GM18519 (cell line): ENCODE results near the gene ZIM2.

Experiments used
- ATAC-seq: cut with Tn5 transposase; IDR thresholded peaks from one replicate; pipeline ENCODE4 v1.9.1; 2021; ENCODE audit warnings: mild to moderate bottlenecking, moderate library complexity; ENCODE audit not compliant: unreplicated experiment, low FRiP score

ZIM2 gene

DNA sequence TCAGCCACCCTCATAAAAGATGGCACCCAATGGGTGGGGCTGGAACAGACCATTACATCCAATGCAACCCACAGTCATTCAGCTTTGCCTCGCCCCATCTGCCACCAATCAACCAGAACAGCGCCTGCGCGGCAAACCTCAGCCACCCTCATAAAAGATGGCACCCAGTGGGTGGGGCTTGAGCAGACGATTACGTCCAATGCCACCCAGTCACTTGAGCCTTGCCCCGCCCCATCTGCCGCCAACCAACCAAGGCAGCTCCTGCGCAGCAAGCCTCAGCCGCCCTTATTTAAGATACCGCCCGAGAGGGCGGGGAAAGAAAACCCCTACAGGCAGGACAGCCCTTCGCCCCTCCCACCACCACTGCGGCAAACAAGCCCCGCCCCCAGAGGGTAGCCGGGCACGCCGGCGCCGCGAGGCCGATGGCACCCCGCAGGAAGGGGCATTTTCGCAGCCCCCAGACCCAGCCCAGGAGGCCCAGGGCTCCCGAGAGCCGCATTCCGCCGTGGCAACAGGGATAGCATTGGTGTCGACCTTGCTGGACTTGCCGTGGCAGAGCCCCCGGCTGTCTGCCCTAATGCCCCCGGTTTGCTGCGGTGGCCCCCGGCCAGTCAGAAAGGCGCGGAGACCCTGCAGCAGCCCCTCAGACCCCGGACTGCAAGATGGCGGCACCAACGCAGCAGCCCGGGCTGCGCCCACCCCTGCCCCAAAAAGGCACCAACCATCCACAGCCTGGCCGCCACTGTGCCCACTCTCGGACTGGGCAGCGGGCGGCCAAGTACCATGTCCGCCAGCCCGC is 675 bp downstream of the ZIM2 start:
- no peak for ATAC-seq

DNA sequence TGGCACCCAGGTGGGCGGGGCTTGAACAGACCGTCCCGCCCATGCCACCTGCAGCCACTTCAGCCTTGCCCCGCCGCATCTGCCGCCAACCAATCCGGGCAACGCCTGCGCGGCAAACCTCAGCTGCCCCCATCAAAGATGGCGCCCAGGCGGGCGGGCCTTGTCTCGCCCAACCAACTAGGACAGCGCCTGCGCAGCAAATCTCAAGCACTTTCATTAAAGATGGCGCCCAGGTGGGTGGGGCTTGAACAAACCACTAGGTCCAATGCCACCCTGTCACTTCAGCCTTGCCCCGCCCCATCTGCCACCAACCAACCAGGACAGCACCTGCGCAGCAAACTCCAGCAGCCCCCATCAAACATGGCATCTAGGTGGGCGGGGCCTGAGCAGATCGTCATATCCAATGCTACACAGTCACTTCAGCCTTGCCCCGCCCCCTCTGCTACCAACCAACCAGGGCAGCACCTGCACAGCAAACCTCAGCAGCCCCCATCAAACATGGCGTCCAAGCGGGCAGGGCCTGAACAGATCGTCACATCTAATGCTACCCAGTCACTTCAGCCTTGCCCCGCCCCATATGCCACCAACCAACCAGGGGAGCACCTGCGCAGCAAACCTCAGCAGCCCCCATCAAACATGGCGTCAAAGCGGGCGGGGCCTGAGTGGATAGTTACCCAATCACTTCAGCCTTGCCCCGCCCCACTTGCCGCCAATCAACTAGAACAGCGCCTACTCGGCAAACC is 1.4 kb downstream of the ZIM2 start:
- ATAC-seq: no peak

DNA sequence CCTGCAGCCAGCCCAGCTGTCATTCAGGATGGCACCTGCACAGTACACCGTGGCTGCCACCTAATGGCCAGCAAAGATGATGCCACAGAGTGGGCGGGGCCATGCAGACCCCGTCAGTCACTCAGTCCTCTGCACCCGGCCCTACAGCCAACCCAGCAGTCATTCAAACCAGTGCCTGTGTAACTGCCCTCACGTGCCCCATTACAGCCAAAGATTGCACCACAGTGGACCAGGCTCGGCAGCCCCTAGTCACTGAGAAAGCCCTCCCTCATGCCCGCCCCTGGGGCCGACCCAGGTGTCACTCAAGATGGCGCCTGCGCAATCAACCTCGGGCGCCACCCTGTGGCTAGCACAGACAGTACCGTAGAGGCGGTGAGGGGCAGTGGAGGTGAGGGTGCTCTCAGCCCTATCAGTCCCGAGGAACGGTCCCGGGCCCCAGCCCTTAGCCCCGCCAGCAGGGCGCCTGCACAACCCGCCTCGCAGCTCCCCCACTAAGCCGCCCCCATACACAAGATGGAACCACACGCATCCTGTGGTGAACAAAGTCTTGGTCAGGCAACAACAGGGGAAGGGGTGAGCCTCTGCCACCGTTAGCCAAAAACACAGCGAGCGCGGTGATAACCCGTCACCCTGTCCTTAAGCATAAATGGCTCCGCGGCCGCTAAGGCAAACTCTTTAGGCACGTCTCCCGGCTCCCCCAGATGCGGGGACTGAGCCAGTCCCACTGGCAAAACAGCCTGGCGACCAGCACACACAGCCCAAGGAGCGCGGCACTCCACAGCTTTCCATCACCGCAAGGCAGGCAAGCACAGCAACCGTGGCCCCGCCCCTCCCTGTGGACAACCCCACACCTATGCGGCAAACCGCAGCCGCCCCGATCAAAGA is 2.3 kb downstream of the ZIM2 start:
- no peak for ATAC-seq

DNA sequence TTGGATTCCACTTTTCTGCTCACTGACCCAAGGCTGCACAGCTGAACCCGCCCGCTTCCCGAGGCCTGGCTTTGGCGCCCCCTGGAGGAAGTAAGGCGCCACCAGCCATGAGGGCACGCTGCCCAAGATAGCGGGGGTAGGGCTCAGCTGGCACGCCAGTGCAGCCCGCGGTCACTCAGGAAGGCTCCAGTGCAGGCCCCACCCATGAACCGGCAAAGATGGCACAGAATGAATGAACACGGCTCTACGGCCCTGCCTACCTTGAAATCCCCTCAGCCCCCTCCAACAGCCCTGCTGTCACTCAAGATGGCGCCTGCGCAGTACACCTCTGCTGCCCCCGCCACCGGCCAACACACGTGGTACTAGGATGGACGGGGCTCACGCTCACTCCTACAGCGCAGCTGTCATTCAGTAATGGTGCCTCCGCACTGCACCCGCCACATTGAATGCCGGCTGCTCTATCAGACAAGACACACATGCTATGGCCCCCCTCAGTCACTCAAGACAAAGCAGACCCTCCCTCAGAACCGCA is 3.0 kb downstream of the ZIM2 start:
- no peak for ATAC-seq

DNA sequence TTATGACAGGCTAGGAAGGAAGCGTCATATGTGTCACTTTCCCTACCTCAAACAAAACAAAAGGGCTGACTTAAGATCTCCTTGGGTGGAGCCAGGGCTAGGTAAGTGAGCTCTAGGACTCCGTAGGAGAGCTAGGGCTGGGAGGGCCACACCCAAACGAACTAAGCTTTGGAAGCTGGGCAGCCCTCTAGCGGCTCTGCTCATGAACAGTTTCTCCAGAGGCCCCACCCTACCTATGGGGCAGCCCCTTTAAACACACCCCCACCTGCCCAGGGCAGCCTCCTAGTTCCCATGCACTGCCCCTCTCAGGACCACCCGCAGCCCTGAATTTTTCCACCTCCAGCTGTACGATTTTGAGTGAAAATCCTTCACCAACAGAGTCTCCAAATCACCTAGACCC is 3.5 kb downstream of the ZIM2 start:
- no peak for ATAC-seq

DNA sequence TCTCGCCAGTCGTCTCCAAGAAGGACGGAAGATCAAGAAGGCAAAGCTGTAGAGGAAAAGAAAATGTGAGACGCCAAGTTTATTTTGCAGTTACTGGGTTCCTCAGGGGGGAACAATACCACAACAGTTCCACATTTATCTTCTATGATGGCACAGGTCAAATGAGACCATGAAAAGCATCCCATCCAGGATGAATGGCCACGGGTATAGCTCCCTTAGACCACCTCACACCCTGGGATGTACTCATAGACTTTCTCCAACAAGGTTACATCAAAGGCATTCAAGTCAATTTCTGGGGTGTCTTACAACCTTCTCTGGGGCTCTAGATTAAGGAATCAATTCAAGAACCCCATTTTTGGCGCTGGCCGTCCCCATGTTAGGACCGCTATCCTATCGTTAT is 4.5 kb downstream of the ZIM2 start:
- no peak for ATAC-seq

DNA sequence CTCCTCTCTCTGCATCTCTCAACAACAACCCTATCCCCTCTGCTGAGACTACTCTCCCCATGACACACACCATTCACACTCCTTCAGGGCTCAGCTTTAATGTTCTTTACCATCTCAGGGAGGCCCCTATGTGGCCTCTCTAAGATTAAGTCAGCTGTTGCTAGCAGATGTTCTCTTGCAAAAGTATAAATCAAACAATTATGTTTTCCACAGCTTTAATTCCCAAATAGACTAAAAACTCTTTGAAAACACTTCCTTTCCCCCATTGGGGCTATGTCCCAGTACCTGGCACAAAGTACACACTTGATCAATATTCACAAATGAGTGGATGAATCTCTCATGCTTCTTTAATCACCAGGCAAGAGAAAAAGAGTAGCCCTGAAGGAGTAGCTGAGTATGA is 5.1 kb downstream of the ZIM2 start:
- ATAC-seq: no peak

DNA sequence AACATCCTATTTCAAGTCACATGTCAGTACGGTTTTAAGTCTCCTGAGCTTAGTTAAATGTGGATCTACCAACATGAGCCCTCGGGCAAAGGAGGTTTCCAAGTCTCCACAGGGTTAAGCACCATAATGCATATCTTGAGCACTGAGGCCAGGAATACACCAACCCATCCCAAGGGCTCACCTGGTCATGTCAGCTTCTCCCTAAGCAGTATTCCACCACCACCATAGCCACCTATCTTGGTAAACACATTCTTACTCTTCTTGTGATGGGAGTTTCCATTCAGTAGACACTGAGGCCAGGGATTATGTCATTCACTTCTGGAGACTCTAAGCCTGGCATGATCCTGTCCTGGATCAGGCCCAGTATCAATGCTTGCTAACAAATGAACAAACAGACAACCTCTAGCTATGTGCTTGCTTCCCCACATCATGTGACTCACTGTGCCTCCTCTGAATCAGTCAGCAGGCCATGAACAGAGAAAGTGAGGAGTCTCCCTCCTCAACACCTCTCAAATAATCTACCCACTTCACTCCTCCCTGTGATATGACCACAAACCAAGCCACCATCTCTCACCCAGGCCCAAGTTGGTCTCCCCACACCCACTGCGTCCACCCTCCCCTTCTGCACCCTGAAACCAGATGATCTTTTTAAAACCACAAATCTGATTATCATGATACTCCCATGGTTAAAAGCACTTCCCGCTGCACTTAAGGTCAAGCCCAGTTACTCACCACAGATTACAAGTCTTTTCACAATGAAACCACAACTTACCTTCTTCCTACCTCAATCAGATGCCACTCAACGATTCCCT is 5.8 kb downstream of the ZIM2 start:
- ATAC-seq: no peak

DNA sequence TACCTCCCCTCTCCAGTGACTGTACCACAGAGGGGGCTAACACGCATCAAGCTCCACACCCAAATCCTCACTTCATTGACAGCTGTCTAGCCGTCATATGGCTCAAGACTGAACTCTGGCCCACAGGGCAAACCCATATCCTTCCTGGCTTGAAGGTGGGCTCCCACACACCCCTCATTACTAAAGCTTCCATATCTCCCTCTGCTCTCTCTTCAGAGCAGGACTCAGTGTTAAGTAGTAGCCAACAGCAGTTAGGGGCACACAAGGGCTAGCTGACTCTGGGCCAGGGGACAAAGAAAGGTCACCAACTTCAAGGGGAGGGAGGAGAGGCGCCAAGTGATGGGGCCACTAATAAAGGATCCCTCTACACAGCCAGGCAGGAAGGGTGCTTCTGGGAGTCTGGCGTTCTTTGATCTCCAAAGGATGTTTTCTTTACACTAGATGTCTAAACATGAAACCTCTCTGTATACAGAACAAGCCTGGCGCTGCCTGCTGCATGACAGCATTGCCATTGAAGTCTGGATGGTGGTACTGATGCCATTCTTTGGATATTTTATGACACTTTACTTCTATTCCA is 8.1 kb downstream of the ZIM2 start:
- no peak for ATAC-seq

DNA sequence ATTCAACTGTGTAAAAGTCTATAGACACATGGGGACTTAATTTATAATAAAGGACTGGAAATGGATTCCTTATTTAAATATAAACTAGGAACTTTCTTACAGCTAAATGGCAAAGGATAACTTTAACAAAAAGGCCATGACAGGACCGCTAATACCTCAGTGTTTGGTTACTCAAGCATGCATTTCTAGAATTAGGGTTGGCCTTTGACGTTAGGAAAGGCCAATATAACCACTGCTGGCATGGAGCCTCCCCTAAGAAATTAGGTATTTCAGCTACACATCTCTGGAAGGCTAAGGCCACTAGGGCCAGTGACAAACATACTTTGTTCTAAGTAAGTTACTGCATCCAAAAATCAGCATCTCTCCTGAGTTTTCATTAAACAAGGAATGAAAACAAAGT is 9.3 kb downstream of the ZIM2 start:
- no peak for ATAC-seq

DNA sequence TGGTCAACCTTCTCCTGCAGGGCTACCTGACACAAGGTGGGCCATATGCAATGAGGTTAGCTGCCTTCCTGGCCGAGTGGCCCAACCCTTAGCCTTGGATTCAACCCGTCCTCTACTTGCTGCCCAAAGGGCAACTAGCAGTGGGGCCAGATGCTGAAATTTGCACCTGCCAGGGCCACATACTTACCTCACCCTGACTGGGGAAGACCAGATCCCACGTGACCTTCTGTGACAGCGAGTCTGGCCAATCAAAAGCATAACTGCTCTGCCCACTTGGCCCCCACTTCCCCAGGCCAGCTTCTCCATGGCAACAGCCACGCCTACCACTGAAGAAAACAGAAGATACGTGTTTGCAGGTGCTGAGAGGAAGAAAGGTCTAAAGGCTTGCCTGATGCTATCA is 10.9 kb downstream of the ZIM2 start:
- ATAC-seq: no peak

DNA sequence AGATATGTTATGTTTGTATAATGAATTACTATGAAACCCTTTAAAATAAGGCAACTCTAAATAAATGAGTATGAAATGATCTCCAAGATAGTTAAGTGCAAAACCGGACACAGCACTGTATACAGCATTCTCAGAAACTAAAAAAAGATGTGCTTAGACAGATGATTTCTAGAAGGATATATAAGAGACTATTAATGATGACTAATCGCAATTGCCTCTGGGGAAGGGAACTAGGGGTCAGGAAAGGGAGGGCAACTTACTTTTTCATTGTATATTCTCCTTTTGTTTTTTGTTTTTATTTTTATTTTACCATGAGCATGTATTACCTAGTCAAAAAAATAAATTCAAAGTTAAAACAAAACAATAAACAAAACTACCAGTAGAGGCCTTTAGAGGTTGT is 12.8 kb downstream of the ZIM2 start:
- no peak for ATAC-seq

DNA sequence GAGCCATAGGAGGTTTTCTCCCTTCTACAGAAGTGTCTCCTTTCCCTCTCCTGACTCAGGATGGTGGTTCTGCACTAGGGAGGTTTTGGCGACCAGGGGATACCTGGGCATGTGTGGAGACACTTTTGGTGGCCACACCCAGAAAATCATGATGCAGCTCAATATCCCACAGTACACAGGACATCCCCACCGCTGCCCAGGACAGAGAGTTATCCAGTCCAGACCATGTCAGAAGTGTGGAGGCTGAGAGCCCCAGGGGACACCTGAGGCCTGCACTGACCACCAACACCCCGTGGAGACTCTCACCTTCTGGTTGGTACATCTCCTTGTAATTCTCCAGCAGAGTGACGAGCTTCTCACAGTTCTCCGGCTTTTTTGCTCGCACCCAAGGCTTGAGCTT is 16.6 kb downstream of the ZIM2 start:
- ATAC-seq: no peak

DNA sequence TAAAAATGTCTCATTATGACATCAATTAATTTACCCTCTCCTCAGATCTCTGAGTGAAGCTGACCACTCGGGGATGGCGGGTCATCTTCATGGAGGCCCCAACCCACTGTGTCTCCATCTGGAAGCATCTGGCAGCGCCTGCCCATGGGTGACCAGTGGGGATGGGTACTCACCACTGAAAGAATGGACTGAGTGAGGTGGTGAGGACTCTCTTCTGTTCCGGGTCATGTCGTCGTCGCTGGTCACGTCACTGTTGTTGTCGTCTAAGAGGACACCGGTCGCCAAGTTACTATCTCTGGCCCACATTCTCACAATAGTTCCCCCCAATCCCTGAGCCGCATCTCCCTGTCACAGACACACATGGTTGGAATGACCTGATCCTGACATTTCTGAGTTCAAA is 17.1 kb downstream of the ZIM2 start:
- no peak for ATAC-seq

DNA sequence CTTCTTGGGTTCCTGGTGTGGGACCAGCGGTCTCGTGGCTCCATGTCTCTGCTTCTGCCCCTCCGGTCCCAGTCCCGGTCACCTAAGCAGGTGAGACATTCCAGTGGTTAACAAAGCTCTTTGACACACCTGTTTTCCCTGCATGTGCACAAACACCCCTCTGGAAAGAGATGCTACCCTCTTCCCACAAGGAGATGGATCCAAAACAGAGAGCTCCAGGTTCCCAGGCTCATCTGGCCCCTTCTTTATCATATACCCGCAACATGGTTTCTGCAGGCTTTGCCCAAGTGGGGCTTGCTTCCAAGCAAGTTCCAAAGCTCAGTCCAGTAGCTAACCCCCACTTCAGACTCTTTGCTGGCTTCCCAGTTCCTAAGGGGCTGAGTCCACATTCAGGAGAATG is 17.8 kb downstream of the ZIM2 start:
- no peak for ATAC-seq

DNA sequence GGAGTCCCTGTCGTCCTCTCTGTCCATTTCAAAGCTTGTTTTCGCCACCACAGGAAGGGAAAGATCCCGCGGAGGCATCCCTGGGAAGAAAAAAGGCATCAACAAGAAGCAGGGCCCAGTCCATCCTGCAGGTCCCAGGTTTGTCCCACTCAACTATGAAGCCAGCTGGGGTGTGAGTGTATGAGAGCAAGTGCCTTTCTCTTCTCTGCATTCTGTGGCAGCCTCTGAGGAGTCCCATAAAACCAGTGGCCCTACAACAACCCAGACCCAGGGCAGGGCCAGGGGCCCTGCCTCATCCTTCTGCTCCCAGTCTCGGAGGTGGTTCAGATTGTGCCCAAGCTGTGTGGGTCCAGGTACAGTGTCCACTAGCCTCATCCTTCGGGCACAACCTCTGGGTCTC is 18.9 kb downstream of the ZIM2 start:
- ATAC-seq: no peak

DNA sequence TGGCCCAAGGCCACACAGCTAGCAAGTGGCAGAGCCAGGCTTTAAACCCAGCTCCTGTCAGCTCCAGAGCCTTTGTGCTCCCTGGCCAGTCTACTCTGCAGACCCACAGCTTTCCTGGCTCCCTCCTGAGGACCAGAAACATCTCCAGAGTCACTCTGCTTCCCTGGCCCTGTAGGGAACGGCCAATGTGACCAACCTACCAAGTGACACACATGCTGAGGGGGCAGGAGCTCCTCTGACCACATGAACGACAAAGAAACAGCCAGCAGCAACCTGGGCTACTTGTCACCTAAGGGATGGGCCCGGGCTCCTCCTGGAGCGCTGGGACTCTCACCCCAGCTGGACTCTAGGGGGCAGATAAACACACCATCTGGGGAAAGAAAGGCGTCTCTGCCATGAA is 19.3 kb downstream of the ZIM2 start:
- no peak for ATAC-seq

DNA sequence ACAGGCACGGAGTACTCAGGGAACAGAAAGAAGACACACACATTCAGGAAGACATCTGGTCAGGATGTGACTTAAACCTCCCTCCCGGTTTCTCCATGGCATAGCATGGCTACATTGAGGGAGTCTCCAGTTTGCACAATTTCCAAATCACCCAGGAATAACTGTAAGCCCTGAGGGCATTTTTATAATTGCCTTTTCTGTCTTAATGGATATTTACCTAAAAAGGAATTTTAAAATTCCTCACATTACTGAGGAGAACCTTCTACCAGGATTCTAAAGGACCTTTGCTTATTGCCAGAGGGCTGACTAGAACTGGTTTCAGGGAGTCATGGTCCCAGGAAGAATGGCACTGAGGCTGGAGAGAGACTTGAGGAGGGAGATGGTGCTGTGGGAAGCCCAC is 21.4 kb downstream of the ZIM2 start:
- no peak for ATAC-seq

DNA sequence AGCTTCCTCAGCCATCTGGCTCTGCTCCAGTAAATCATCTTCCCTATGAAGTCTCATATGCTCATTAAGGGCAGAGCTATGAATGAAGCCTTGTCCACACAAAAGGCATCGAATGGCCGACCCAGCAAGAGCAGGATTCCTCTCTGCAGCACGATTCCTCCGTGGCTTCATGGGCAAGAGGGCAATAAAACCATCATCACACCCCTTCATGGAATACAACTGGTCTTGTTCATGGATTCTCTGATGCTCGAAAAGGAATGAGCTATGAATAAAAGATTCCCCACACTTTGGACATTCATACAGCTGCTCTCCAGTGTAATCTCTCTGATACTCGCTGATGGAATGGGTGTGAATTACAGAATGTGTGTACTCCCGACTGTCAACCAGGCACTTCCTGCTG is 25.9 kb downstream of the ZIM2 start:
- no peak for ATAC-seq

DNA sequence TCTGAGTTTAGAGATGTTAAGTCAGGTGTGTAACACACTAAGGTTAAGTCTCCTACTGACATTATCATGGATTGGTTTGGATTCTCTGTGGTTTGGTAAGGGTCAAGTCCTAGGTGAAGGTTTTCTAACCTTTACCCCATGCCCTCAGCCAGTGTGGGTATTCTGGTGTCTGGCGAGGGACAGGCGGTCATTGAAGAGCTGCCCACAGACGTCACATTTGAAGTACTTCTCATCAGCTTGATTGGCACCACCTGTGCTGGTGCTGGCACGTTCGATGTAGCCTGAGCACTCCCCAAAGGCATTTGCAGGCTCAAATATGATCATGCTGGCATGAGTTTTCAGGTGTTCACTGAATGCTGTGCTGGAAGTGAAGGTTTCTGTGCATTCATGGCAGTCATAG is 27.0 kb downstream of the ZIM2 start:
- no peak for ATAC-seq
